Adipocyte (in vitro differentiated cells): ENCODE results near the gene UCP3.

Experiments used
- DNase-seq: peaks from one replicate; pipeline ENCODE4 v3.0.0-alpha.2; 2015; ENCODE audit warnings: low read depth
- H3K27me3 ChIP-seq: replicated peaks from 2 replicates; pipeline ENCODE4 v1.7.0; 2013; ENCODE audit warnings: mild to moderate bottlenecking, low read length, moderate library complexity; ENCODE audit not compliant: control insufficient read depth, insufficient read depth
- H3K36me3 ChIP-seq: 2 replicates; pipeline ENCODE4 v1.7.0; 2013; ENCODE audit warnings: low read length, mild to moderate bottlenecking, moderate library complexity; ENCODE audit not compliant: control insufficient read depth, insufficient read depth, severe bottlenecking
- H3K4me1 ChIP-seq: 2 replicates; pipeline ENCODE4 v1.7.0; 2013; ENCODE audit warnings: mild to moderate bottlenecking, low read length, moderate library complexity; ENCODE audit not compliant: control insufficient read depth, insufficient read depth
- H3K4me3 ChIP-seq: 2 replicates; pipeline ENCODE4 v1.7.0; 2013; ENCODE audit warnings: mild to moderate bottlenecking, low read length, moderate library complexity
- H3K9ac ChIP-seq: 2 replicates; pipeline ENCODE4 v1.7.0; 2013; ENCODE audit warnings: mild to moderate bottlenecking, low read length, moderate library complexity
- H3K9me3 ChIP-seq: 2 replicates; pipeline ENCODE4 v1.7.0; 2013; ENCODE audit warnings: mild to moderate bottlenecking, low read length, moderate library complexity; ENCODE audit not compliant: control insufficient read depth

Gene UCP3

DNA sequence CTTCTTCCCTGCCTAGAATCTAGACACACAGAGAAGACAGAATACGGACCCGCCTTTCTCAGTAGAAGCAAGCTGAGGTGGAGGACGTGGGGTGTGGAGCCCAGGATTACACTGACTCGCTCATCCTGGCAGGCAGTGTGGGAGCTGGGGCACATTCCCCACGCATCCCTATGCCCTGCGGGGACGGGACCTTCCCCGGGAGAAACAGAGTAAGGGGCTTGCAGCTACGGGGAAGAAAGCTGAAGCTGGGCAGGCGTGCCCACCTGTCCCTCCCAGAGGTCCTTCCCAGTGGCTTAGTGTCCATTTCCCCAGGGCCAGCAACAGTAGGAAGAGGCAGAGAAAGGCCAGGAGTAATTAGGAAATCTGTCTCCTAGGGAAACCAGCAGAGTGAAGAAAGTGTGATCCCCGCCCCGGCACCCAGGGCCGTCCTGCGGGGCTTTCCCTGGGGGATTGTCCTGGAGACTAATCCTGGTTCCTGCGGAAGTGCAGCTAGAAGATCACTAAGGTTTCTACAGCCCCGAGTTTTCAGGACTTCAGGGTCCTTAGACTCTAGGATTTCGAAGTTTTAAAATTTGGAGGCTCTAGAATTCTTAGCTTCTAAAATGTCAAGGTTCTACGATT, 50.3 kb downstream of the UCP3 start:
- H3K4me1 ChIP-seq = peaks cover 7% of the 10 kb centered on the region
- no peak for DNase-seq
- peaks cover 12% of the 10 kb centered on the region for H3K27me3 ChIP-seq
- H3K9ac ChIP-seq = no peak overlapping the region
- no peaks in the 10 kb centered on the region for H3K36me3 ChIP-seq
- no peak overlapping the region for H3K4me3 ChIP-seq
- no peaks in the 10 kb centered on the region for H3K9me3 ChIP-seq

DNA sequence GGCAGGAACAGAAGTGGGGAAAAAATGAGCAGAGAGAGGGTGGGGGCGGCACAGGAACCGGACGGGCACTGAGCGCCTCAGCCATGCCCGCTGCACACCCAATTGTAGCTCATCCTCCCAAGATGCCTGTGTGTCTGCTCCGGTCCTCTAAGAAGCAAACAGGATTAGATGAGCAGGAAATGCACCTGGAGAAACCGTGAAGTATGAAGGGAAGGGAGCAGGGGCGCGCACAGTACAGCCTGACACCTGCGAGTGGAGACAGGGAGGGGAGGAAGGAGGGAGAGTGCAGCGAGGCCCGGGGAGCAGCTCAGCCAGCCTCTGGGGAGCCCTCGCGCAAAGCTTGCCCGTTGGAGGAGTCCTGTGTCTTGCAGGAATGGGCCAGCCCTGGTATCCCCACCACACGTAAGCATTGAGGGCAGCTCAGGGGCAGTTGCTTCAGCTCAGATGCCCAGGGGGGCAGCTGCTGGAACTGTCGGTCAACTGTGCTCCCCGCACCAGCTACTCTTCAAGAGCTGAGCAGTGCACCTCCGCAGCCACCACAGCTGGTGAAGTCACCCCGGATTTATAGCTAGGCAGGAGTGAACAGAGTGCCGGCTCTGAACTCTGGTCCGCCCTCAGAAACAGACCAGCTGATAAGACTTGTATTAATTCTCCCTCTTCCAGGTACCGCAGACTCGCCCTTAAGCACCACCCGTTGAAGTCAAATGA, 51.1 kb downstream of the UCP3 start:
- H3K4me1 ChIP-seq = peaks cover 7% of the 10 kb centered on the region
- no peaks in the 10 kb centered on the region for H3K36me3 ChIP-seq
- H3K27me3 ChIP-seq = peaks cover 12% of the 10 kb centered on the region
- H3K9me3 ChIP-seq = no peaks in the 10 kb centered on the region
- DNase-seq = no peak
- H3K9ac ChIP-seq = no peak overlapping the region
- no peak overlapping the region for H3K4me3 ChIP-seq

DNA sequence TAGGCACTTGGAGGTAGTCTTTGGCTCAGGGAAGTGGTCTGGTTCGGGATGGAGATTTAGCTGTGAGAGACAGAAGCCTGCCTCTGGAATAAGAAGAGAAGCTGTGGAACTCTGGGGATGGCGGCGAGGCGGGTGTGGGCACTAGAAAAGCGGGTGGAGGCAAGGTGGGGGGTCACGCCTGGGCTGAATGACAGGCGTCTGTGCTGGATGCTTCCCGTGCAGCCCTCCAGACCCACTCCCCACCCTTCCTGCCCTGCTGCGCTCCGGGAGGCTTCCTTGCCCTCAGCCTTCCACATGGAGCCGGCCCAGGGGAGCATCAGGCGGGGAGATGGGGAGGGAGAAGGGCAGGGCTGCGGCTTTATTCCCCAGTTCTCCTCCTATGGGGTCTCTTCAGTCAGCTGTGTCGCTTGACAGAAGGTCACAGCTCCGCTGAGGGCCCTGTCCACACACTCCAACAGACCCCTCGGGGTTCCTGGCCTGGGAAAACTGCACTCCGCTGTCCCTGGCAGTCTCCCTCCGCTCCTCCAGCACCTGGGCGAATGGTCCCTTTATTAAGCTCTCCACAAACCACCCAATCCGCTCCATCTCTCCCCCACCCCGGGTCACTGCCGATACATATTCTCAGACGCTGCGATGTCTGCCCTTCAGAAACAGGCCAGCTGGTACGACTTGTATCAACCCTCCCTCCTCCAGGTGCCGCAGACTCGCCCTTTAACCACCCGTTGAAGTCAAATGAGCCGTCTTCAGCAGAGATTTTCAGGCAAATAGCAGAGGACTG, 51.8 kb downstream of the UCP3 start:
- H3K4me1 ChIP-seq = peaks cover 7% of the 10 kb centered on the region
- H3K9me3 ChIP-seq = no peaks in the 10 kb centered on the region
- H3K4me3 ChIP-seq = no peak overlapping the region
- DNase-seq = no peak
- no peak overlapping the region for H3K9ac ChIP-seq
- no peaks in the 10 kb centered on the region for H3K36me3 ChIP-seq
- H3K27me3 ChIP-seq = peaks cover 12% of the 10 kb centered on the region

DNA sequence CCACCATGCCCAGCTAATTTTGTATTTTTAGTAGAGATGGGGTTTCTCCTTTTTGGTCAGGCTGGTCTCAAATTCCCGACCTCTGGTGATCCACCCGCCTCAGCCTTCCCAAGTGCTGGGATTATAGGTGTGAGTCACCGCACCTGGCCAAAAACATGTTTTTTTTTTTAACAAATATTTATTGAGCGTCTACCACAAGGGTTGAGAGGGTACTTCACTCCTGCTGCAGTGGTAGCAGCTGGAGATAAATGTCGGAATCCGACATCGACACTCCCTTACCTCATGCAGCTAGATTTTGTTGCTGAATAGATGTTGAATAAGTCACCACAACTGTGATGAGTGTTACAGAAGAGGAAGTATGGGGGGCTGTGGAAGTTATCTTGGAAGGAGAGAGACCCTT, 57.1 kb downstream of the UCP3 start:
- no peak for DNase-seq
- Histone ChIP-seq H3K9me3 (peaks cover 4% of the 10 kb centered on the region), H3K4me3 (no peak overlapping the region), H3K9ac (no peak overlapping the region), H3K36me3 (no peaks in the 10 kb centered on the region), H3K4me1 (peaks cover 7% of the 10 kb centered on the region), H3K27me3 (no peaks in the 10 kb centered on the region)

DNA sequence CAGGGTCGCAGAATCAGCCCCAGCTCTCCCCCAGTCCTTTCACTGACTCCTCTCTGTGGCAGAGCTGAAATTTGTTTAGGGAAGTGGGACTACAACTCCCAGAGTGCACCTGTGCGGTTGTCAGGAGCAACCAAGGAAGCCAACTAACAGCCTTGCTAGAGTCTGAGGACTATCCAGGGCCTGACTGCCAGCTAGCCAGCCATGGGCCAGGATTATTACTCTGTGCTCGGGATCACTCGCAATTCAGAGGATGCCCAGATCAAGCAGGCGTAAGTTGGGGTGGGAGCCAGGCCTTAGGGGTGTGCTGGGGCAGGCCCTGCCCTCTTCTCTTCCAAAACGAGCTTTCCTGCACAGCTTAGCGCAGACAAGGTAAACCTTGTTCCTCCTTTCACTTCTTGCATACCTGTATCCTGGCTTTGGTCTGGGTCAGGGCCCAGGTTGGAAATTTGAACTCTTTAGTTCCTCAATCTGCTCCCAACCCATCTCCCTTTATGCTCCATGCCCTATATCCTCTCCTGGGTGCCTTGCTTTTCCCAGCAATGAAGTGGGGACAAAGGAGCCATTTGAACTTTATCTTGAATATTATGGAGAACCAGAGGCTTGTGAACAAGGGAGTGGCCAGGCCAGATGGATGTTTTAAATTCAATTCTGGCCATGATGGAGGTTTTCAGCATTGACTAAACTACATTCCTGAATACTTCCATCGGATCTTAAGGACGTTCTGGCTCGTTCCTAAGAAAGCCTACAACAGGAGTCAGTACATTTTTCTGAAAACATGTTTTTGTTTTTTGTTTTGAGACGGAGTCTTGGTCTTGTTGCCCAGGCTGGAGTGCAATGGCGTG, 57.8 kb downstream of the UCP3 start, which contains the start of gene DNAJB13:
Gene DNAJB13 (plus strand): TSS at position 158 of the 842 bp plus-strand sequence. CDS start 44 bp downstream, at position 202.
- peaks cover 8% of the 10 kb centered on the region for H3K9me3 ChIP-seq
- peak; percentile 18 for DNase-seq

More for the DNA sequence above, 57.8 kb downstream of the UCP3 start, which contains the start of gene DNAJB13:
- H3K4me1 ChIP-seq = peaks cover 4% of the 10 kb centered on the region
- H3K4me3 ChIP-seq = no peak within 1 kb of the TSS
- H3K9ac ChIP-seq = no peak within 1 kb of the TSS
- no peaks in the 10 kb centered on the region for H3K36me3 ChIP-seq
- no peaks in the 10 kb centered on the region for H3K27me3 ChIP-seq
